ENCODE results near the gene USP3. TPM values are rescaled to one million over a fixed set of nuclear protein-coding genes. Genes with fewer than 3 reads are reported as not detected.
A peak's percentile ranks its signal among the peaks of the same experiment; 100 is the strongest.

Gene USP3
- total RNA-seq, 4 donors from 2014 or later: 26.5 to 96.3 (median 65.8) TPM

DNA sequence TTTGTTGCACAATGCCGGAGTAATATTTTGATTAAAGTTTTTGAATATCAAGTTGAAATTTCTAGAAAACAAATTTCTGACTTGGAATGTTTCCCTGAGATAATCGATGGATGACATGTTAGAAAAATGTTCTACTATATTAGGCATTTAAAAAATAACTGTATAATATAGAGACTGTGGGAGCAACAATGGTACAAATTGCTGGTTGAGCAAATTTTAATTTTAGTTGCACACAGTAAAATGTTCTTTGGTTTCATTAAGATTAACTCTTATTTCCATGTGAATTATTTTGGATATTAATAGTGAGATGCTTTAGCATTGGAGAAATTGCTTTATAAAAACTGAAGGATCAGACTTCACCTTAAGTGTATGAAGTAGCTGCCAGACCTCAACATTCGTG lies 9.3 kb downstream of the USP3 start:
- peaks cover 0 to 16% of the 10 kb centered on the region in 2 donors for H3K4me1 ChIP-seq
- no peaks in the 10 kb centered on the region for H3K27me3 ChIP-seq
- no peak overlapping the region for H3K4me3 ChIP-seq
- no peaks in the 10 kb centered on the region for H3K9me3 ChIP-seq
- no peaks in the 10 kb centered on the region for H3K36me3 ChIP-seq
- no peak for TF ChIP-seq POLR2A (IDR thresholded peaks at IDR 0.05)
- TF ChIP-seq, protein P1, sequence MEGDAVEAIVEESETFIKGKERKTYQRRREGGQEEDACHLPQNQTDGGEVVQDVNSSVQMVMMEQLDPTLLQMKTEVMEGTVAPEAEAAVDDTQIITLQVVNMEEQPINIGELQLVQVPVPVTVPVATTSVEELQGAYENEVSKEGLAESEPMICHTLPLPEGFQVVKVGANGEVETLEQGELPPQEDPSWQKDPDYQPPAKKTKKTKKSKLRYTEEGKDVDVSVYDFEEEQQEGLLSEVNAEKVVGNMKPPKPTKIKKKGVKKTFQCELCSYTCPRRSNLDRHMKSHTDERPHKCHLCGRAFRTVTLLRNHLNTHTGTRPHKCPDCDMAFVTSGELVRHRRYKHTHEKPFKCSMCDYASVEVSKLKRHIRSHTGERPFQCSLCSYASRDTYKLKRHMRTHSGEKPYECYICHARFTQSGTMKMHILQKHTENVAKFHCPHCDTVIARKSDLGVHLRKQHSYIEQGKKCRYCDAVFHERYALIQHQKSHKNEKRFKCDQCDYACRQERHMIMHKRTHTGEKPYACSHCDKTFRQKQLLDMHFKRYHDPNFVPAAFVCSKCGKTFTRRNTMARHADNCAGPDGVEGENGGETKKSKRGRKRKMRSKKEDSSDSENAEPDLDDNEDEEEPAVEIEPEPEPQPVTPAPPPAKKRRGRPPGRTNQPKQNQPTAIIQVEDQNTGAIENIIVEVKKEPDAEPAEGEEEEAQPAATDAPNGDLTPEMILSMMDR (IDR thresholded peaks at IDR 0.05): no peak
- H3K27ac ChIP-seq: no peak overlapping the region
- DNase-seq: no peak
- intact Hi-C loops (cut with DNase I; ENCODE audit: low total_unique reads): no loop called here

DNA sequence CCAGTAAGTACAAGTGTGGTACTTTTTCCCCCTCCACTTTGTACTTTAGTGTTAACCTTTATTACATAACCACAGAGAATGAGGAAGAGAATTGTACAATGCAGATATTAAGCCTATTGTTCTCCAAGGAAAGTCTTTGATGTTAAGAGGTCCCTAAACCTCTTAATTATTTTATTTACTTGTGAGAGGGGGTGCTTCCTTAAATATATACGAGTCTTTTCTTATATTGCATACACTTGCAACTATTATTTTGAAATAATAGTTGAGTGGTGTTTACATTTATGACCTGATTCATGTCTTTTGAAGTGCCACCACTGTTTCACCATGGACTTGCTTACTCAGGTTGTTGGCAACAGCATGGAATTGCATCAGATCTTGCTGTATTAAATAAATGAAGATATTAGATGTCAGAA lies 10.1 kb downstream of the USP3 start:
- Histone ChIP-seq H3K36me3 (no peaks in the 10 kb centered on the region), H3K9me3 (no peaks in the 10 kb centered on the region), H3K4me3 (no peak overlapping the region), H3K27ac (no peak overlapping the region), H3K27me3 (no peaks in the 10 kb centered on the region), H3K4me1 (peaks cover 0 to 16% of the 10 kb centered on the region in 2 donors)
- TF ChIP-seq POLR2A (IDR thresholded peaks at IDR 0.05): no peak
- TF ChIP-seq, protein P1 (IDR thresholded peaks at IDR 0.05): no peak
- DNase-seq: peak in 1 of 2 donors; percentile 51
- intact Hi-C loops (cut with DNase I; ENCODE audit: low total_unique reads): no loop called here

DNA sequence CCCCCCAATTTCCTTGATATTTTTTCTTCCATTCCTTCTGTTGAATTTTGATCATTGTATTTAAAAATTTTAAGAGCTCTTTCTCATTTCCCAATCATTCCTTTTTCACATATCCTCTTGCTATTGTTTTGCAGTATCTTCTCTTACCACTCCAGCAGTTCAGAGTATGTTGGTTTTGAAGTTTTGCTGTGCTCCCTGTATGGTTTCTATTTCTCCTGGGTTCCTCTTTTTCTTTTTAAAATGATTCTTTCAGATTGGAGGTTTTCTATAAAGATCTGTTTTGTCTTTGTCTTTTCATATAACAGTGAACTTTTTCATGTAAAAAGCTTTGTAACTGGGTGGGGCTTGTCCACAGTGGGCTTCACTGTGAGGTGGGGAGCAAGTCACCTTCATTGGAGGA lies 12.8 kb downstream of the USP3 start:
- Histone ChIP-seq H3K27me3 (no peaks in the 10 kb centered on the region), H3K9me3 (no peaks in the 10 kb centered on the region), H3K4me3 (no peak overlapping the region), H3K36me3 (no peaks in the 10 kb centered on the region), H3K4me1 (peaks cover 0 to 13% of the 10 kb centered on the region in 2 donors), H3K27ac (no peak overlapping the region)
- no peak for TF ChIP-seq POLR2A (IDR thresholded peaks at IDR 0.05)
- TF ChIP-seq, protein P1 (IDR thresholded peaks at IDR 0.05): no peak
- DNase-seq: no peak
- intact Hi-C loops (cut with DNase I; ENCODE audit: low total_unique reads): no loop called here

DNA sequence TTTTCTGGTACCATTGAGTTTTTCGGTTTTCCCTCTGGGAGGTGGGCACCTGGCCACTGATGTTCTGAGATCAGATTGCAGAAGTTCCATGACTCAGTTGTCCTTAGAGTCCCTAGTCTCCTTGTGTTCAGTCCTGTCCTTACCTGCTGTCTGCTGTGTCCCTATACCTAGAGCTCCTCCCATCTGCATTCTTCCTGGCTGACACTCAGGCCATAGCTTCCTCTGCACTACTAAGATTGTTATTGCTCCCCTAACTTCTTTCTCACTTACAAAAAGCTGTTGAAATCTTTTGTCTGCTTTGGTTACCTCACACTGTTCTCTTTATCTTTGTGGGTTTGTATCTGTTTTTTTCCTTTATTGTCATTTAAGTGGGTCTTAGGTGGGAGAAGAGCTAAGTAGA lies 13.2 kb downstream of the USP3 start:
- DNase-seq: no peak
- intact Hi-C loops (cut with DNase I; ENCODE audit: low total_unique reads): no loop called here
- H3K27ac ChIP-seq: no peak overlapping the region

DNA sequence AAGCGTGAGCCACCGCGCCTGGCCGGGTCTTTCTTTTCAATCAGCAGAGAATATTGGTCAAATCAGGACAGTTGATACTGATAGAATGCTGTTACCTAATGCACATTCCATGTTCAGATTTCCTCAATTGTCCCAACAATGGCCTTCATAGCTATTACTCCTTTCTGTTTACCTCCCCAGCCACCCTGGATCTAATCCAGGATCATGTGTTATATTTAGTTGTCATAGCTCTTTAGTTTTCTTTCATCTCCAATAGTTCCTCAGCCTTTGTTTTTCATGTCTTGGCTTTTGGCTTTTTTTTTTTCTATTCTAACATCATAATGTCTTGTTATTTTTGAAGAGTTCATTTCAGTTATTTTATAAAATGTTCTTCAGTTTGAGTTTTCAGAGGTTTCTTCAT lies 14.6 kb downstream of the USP3 start:
- DNase-seq: no peak
- intact Hi-C loops (cut with DNase I; ENCODE audit: low total_unique reads): no loop called here
- no peak for TF ChIP-seq POLR2A (IDR thresholded peaks at IDR 0.05)
- TF ChIP-seq, protein P1 (IDR thresholded peaks at IDR 0.05): no peak
- no peaks in the 10 kb centered on the region for H3K36me3 ChIP-seq
- H3K27me3 ChIP-seq: no peaks in the 10 kb centered on the region
- no peaks in the 10 kb centered on the region for H3K9me3 ChIP-seq
- H3K27ac ChIP-seq: no peak overlapping the region
- H3K4me1 ChIP-seq: peaks cover 0 to 13% of the 10 kb centered on the region in 2 donors
- H3K4me3 ChIP-seq: no peak overlapping the region

More for the DNA sequence above, 13.2 kb downstream of the USP3 start:
- TF ChIP-seq, protein P1 (IDR thresholded peaks at IDR 0.05): no peak
- TF ChIP-seq POLR2A (IDR thresholded peaks at IDR 0.05): no peak
- H3K9me3 ChIP-seq: no peaks in the 10 kb centered on the region
- no peak overlapping the region for H3K4me3 ChIP-seq
- no peaks in the 10 kb centered on the region for H3K27me3 ChIP-seq
- H3K36me3 ChIP-seq: no peaks in the 10 kb centered on the region
- peaks cover 0 to 13% of the 10 kb centered on the region in 2 donors for H3K4me1 ChIP-seq
